ENCODE data around the gene DTHD1. TPM values are rescaled to one million over a fixed set of nuclear protein-coding genes. Genes with fewer than 3 reads are reported as not detected.

Gene DTHD1
- total RNA-seq, 4 donors from 2014 or later: 0.68 to 0.88 TPM; not detected in 2

DNA sequence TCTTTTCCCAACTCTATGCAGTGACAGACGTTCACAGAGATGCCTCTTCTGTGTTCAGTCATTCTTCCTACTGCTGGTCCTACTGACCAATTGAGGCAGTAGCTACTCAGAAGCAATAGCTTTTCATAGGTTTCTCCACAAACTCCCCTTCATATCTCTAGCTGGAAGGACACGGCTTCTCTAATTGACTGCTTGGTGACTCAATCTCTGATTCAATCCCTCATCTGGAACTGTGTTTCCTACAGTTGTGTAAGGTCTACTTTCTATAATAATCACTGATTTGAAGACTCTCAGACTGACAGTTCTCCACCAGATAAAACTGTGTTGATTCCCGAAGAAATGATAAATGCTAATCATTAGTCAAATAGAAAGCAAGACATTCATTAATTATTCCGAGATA is 111.5 kb downstream of the DTHD1 start:
- TF ChIP-seq, protein P1, sequence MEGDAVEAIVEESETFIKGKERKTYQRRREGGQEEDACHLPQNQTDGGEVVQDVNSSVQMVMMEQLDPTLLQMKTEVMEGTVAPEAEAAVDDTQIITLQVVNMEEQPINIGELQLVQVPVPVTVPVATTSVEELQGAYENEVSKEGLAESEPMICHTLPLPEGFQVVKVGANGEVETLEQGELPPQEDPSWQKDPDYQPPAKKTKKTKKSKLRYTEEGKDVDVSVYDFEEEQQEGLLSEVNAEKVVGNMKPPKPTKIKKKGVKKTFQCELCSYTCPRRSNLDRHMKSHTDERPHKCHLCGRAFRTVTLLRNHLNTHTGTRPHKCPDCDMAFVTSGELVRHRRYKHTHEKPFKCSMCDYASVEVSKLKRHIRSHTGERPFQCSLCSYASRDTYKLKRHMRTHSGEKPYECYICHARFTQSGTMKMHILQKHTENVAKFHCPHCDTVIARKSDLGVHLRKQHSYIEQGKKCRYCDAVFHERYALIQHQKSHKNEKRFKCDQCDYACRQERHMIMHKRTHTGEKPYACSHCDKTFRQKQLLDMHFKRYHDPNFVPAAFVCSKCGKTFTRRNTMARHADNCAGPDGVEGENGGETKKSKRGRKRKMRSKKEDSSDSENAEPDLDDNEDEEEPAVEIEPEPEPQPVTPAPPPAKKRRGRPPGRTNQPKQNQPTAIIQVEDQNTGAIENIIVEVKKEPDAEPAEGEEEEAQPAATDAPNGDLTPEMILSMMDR (IDR thresholded peaks at IDR 0.05; ENCODE audit: low read depth): no peak

Other genes with a start within 250 kb of the DTHD1 start
- gene ARAP2, start 37.1 kb upstream of the DTHD1 start, total RNA-seq: 10 to 100 TPM; 23.6 to 60.8 (median 34.4) TPM